Measurements from ENCODE around the gene PLEKHA1. TPM values are rescaled to one million over a fixed set of nuclear protein-coding genes. Genes with fewer than 3 reads are reported as not detected.

PLEKHA1 gene
- total and polyA plus RNA-seq, 2 donors (not counting 3 experiments of a cell fraction or from before 2014, with no cell fraction given): 21.6 to 58.8 TPM

GRCh38 chr10:122446668-122447423 lies 72.3 kb downstream of the PLEKHA1 start:
- H3K9me3 ChIP-seq (replicated peaks; ENCODE audit: control insufficient read depth, insufficient read depth, low read length): no peaks in the 10 kb centered on the region
- no peaks in the 10 kb centered on the region for H3K9me1 ChIP-seq (replicated peaks; ENCODE audit: control insufficient read depth, extremely low read depth, insufficient read depth, low read length)
- no peak overlapping the region for H3K27ac ChIP-seq (ENCODE audit: insufficient read depth, low read depth, low read length)
- H2AFZ ChIP-seq (ENCODE audit: low read depth, low read length): no peak overlapping the region
- TF ChIP-seq FOS (IDR thresholded peaks at IDR 0.05; ENCODE audit: borderline replicate concordance, insufficient read depth, low read length): no peak
- TF ChIP-seq POLR2A (IDR thresholded peaks at IDR 0.05; ENCODE audit: low read depth, low read length): no peak
- TF ChIP-seq POLR2AphosphoS5 (IDR thresholded peaks at IDR 0.05; ENCODE audit: insufficient read depth, low read depth, low read length): no peak
- TF ChIP-seq JUN (IDR thresholded peaks at IDR 0.05; ENCODE audit: borderline replicate concordance, insufficient read depth, insufficient read length, low read depth): no peak
- TF ChIP-seq MAX (IDR thresholded peaks at IDR 0.05; ENCODE audit: insufficient read depth, insufficient read length): no peak
- TF ChIP-seq GATA2 (IDR thresholded peaks at IDR 0.05; ENCODE audit: insufficient read depth, insufficient read length, low read depth, low read length): no peak
- TF ChIP-seq CTCF (IDR thresholded peaks at IDR 0.05; ENCODE audit: extremely low read depth in 1 of 2, insufficient read depth in 1 of 2, low read depth in 1 of 2, low read length in 2 of 2): no peak
- no peak for TF ChIP-seq EZH2 (IDR thresholded peaks at IDR 0.05; ENCODE audit: borderline replicate concordance, low read depth, low read length, severe bottlenecking)
- no TSS peak for BruUV-seq (replicated peaks)
- no peaks in the 10 kb centered on the region for H3K79me2 ChIP-seq (ENCODE audit: control insufficient read depth, insufficient read depth, low read length)
- CTCF ChIA-PET: interaction anchor here (0.6 to 1.7 kb wide), 7 partner anchors 8 to 179 kb away, joined by 3 to 10 read pairs (median 4); no protein-coding TSS in a partner anchor
- H3K36me3 ChIP-seq (ENCODE audit: control insufficient read depth in 2 of 2, extremely low read depth in 1 of 2, insufficient read depth in 2 of 2, low read length in 2 of 2): no peaks in the 10 kb centered on the region
- no peaks in the 10 kb centered on the region for H3K27me3 ChIP-seq (ENCODE audit: control insufficient read depth in 2 of 2, insufficient read depth in 2 of 2, low read length in 2 of 2)
- FAIRE-seq (peak; percentile 59), DNase-seq (ENCODE audit: low read depth, low spot score) (no peak)
- intact Hi-C loops (cut with micrococcal nuclease): no loop called here
- dilution Hi-C loops (cut with MboI; ENCODE audit: extremely low pct_ligation_motif_present, low sequenced_read_pairs): loop anchor here (25.0 kb wide), 1 partner anchor 160 kb away; no protein-coding TSS in a partner anchor
- H3K9ac ChIP-seq (replicated peaks; ENCODE audit: extremely low read depth, insufficient read depth, low read length): no peak overlapping the region
- no peak overlapping the region for H3K4me2 ChIP-seq (ENCODE audit: insufficient read depth, low read length)
- no peak overlapping the region for H3K4me3 ChIP-seq (replicated peaks in 1 of 3; ENCODE audit: insufficient read depth in 1 of 3, low read depth in 1 of 3, low read length in 3 of 3)
- peaks cover 23% of the 10 kb centered on the region for H3K4me1 ChIP-seq (ENCODE audit: control insufficient read depth, extremely low read depth, insufficient read depth, low read length)
- POLR2A ChIA-PET: interaction anchor here (0.7 kb wide), 1 partner anchor 48 kb away, joined by 4 read pairs; no protein-coding TSS in a partner anchor
- no peaks in the 10 kb centered on the region for H4K20me1 ChIP-seq (replicated peaks; ENCODE audit: control insufficient read depth, extremely low read depth, insufficient read depth, low read length)
